HFF-Myc (cell line): ENCODE data around the gene PLCB1.

Source experiments
- DNase-seq: peaks from one replicate; pipeline ENCODE4 v3.0.0-alpha.2; 2011; ENCODE audit warnings: low read depth; ENCODE audit errors: extremely low read depth
- H3K4me3 ChIP-seq: replicated peaks from 2 replicates; pipeline ENCODE4 v1.5.1; 2011; ENCODE audit warnings: low read depth, mild to moderate bottlenecking, control low read depth, low read length
- CTCF ChIP-seq: IDR thresholded peaks from 2 replicates; pipeline ENCODE4 v1.5.1; 2012; ENCODE audit warnings: mild to moderate bottlenecking, low read depth, low read length, control low read depth; ENCODE audit errors: missing control alignments

The PLCB1 gene

GRCh38 chr20:8523684-8524083 is 391.6 kb downstream of the PLCB1 start:
- TF ChIP-seq CTCF = peak; percentile 14
- no peak overlapping the region for H3K4me3 ChIP-seq
- no peak for DNase-seq

- no peak for TF ChIP-seq CTCF
- no peak for DNase-seq
- H3K4me3 ChIP-seq = no peak overlapping the region
Observed at GRCh38 chr20:8524101-8525016, 392.3 kb downstream of the PLCB1 start.

DNA sequence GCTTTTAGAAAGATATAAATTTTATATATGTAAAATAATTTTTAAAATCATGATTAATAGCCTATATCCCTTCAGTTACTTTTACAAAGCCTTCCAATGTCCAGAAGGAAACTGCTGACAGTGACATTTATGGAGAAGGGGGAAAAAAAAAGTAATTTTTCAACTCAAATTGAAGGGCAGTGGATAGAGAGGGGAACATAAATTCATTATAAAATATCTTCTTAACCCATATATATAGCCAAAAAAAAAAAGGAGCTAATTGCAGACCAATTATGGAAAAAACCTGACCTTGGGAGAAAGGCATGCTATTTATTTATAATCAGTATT is 392.9 kb downstream of the PLCB1 start:
- no peak for DNase-seq
- no peak for TF ChIP-seq CTCF
- no peak overlapping the region for H3K4me3 ChIP-seq

DNA sequence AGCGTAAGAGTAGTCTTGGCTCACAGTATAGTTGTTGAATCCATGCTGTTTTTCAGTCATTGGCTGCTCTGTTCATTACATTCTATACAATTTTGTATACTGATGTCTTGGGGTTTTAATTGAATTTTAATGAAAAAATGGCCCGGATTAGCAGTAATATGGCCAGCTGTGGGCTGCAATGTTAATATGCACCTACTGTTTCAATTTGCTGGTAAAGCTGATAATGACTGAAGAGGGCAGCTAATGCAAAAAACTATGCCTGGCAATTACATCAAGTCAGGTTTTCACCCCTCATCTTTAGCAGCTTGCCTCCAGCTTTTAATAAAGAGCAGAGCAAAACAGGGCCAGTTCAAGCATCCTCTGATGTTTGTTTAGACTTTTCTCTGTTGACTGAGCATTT is 394.5 kb downstream of the PLCB1 start:
- no peak for TF ChIP-seq CTCF
- no peak for DNase-seq
- H3K4me3 ChIP-seq = no peak overlapping the region

GRCh38 chr20:8527998-8528723 is 396.1 kb downstream of the PLCB1 start:
- H3K4me3 ChIP-seq = no peak overlapping the region
- peak; percentile 66 for DNase-seq
- TF ChIP-seq CTCF = no peak

DNA sequence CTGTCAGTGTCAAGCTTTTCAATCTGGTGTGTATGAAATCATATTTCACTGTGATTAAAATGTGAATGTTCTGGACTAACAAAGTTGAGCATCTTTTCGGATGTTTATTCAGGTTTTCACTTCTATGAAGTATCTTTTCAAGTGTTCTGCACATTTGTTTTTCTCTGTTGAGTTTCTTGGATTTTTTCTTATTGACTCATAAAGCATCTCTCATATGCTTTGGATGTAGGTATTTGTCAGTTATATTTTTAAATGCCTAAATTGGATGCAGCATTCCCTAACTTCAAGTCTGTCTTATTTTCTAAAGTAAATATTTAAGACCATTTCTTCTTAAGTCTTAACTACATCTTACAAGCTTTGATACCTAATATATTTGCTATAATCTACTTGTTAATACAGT is 398.0 kb downstream of the PLCB1 start:
- no peak for DNase-seq
- TF ChIP-seq CTCF = no peak

More for the DNA sequence above, 398.0 kb downstream of the PLCB1 start:
- H3K4me3 ChIP-seq = no peak overlapping the region
